Subcutaneous adipose tissue (tissue), 4 donors: ENCODE data around the gene GPC6. TPM values are rescaled to one million over a fixed set of nuclear protein-coding genes. Genes with fewer than 3 reads are reported as not detected.

Experiments used
- total RNA-seq, 4 donors: library from RNA; depleted of rRNA; stranded (reverse); fragments of >200 nt; gene quantifications; one replicate each; pipeline ENCODE4 v1.1.0, GENCODE V29; 2016
- TF ChIP-seq, protein P1 (sequence below): fragments of 450-650 bp; IDR thresholded peaks from one replicate; pipeline ENCODE4 v1.5.1; 2016; ENCODE audit warnings: low read depth, mild to moderate bottlenecking, control low read depth, antibody characterized with exemption, moderate library complexity

The GPC6 gene
- total RNA-seq, 4 donors from 2014 or later = 16.2 to 30.6 (median 26.9) TPM

DNA sequence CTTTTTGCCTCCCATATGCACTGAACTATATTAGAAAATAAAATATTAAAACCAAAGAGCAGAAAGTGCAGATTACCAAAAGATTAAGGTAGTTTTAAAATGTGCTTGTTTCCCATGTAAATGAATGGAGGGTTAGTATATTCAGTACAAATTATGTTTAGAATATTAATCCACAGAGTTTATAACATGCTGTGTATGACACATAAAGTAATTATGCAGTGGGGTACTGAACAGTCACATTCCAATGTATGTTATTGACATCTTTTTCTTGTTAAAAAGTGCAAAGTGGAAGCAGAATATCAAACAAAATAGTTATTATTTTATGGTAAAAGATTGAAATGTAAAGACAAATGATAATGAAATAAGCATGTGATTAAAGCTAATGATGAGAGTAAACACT is 79.3 kb downstream of the GPC6 start:
- TF ChIP-seq, protein P1, sequence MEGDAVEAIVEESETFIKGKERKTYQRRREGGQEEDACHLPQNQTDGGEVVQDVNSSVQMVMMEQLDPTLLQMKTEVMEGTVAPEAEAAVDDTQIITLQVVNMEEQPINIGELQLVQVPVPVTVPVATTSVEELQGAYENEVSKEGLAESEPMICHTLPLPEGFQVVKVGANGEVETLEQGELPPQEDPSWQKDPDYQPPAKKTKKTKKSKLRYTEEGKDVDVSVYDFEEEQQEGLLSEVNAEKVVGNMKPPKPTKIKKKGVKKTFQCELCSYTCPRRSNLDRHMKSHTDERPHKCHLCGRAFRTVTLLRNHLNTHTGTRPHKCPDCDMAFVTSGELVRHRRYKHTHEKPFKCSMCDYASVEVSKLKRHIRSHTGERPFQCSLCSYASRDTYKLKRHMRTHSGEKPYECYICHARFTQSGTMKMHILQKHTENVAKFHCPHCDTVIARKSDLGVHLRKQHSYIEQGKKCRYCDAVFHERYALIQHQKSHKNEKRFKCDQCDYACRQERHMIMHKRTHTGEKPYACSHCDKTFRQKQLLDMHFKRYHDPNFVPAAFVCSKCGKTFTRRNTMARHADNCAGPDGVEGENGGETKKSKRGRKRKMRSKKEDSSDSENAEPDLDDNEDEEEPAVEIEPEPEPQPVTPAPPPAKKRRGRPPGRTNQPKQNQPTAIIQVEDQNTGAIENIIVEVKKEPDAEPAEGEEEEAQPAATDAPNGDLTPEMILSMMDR = no peak

DNA sequence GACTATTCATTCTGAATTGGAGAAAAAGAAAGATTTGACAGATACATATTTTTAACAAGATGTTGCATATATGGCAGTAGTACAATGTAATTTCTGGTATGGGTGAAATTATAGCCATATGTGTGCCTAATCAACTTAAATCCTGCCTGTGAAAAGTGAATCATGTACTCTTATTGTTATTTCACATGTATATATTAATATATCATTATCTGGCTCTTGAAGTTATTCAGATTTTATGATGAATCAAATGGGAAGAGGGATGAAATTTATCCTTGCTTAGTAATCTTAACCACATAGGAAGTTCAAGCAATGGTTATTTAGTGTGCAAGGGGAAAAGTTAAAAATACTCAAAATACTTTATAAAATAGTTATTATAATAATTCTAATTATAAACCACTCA is 80.5 kb downstream of the GPC6 start:
- TF ChIP-seq, protein P1 = no peak

DNA sequence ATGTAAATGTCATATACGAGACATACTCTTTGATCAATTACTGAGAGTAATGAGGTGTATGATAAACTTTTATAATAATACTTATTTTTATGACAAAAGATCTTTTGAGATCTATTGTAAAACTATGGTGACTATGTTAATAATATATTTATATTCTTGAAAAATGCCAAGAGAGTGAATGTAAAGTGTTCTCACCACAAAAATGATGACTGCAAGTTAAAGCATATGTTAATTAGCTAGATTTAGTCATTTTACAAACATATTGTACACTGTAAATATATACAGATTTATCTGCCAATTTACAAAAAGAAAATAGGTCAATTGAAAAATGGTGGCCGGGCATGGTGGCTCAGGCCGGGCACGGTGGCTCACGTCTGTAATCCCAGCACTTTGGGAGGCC is 81.0 kb downstream of the GPC6 start:
- TF ChIP-seq, protein P1 = no peak

DNA sequence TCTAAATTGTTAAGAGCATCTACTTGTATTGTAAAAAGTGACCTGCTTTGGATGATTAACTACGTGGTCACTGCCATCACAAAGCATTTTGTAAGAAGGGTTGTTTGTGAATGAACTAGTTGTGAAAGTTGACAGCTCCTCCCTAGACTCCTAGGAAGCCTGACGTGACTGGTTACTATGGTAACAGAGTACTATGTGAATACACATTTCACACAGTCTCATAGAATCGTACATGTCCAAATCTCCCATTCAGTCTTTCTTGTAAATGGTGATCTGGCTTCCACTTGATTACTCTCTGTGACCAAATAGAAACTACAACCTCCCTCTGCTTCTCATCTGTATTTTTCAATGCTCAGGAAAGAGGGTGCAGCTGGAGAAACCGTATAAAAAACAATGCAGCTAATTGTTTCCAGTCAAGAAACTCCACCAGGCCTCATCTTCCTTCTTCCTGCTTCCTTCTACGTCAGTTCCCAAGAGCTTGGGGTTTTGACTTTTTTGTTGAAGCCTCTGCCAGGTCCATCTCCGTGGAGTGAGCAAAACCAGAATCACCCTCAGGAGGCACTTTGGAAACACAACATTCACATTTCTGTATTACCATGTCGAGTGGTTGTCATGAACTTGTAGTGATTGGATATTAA is 83.4 kb downstream of the GPC6 start:
- TF ChIP-seq, protein P1 = no peak

DNA sequence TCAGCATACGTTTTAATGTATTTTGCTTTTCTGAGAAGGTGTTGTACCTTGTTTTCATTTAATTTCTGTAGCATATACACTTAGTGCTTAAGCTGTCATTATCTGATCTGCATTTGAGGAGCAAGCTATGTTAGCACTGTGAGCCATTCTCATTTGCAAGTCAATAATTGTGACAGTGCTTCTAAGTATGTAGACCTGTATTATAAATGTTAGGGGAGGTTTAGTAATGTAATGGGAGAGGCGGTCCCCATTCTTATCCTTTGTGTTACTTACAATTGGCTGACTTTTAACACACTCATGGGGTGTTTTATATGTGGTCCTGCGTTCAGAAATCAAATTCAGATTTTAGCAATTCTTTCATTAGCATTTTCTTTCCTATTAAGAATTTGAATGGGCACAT is 90.2 kb downstream of the GPC6 start:
- TF ChIP-seq, protein P1 = no peak

DNA sequence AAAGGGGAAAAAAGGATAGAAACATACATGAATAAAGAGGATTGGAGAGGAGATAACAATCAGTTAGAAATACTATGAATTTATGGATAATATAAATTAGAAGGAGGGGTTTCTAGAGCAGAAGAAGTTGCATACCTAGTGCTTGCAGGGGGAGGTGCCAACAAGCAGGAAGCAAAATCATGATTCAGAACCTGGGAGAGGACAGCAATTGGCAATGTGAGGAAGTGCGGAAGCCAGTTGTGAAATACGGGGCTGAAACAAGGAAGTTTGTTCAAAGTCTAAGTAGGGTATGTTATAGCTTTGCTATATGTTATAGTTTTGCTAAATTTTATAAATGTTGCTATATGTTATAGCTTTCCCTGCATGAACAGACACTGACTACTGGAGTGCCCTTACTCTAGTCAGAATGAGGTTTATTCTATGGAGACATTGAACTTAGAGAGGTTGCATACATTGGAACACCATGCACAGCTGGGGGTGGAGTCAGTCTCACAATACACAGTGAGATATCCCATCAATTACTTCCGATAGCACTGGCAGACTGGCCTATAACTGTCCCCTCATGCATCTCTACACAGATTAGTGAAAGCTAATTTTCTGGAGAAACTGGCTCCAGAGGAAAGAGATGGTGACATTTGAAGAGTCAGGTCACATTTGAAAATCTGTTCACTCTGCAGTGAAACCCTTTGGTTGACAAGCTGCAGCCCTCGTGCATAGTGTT is 92.1 kb downstream of the GPC6 start:
- TF ChIP-seq, protein P1 = no peak

DNA sequence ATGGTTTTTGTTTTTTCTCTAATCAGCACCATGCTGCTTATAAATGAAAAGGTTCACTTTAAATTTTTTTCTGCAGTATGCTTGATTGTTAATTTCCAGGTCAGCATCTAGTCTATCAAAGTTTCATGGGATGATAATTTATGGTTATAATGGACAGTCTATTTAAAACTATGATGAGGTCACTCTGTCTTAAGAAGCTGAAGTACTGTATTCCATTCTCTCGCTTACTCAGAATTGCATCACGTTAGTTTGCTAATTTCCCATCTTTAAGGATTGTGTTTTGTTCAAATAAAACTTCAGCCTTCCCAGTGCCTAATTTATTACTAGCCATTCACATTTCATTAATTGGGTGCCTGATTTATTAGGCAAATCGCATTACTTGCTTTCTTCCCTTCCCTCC is 94.3 kb downstream of the GPC6 start:
- TF ChIP-seq, protein P1 = no peak
